GM12878 (cell line): ENCODE measurements around the gene BLACAT1. TPM values are rescaled to one million over a fixed set of nuclear protein-coding genes. Genes with fewer than 3 reads are reported as not detected.
"Not testable (repeated sequence)": the region's sequence is repeated elsewhere in the genome, so short reads cannot be mapped to it uniquely, and the experiment has no call there.

Experiments
- ATAC-seq: fragments of 200-7000 bp; cut with Tn5 transposase; 3 replicates; pipeline ENCODE4 v1.9.1; 2020; ENCODE audit warnings: mild to moderate bottlenecking, moderate library complexity
- BruUV-seq: library from RNA; stranded (reverse); fragments of 400-500 nt; replicated peaks from 2 replicates; lab custom pipeline; 2021; lab: Mats Ljungman, UMichigan
- CTCF ChIA-PET: fragments of 300-600 bp; sonication (Branson Sonifier 250); formaldehyde crosslinking; extraction: SDS; loops from one replicate; lab custom pipeline; 2021; ENCODE audit warnings: inconsistent platforms; lab: Yijun Ruan, JAX
- POLR2A ChIA-PET: fragments of 350-600 bp; formaldehyde crosslinking; extraction: SDS; loops from one replicate; lab custom pipeline; 2021; ENCODE audit warnings: inconsistent platforms; lab: Charles Lee
- RAD21 ChIA-PET: fragments of 300-600 bp; sonication (Branson Sonifier 250); formaldehyde crosslinking; loops from one replicate; lab custom pipeline; 2023; ENCODE audit warnings: antibody characterized with exemption; ENCODE audit not compliant: unreplicated experiment; lab: Charles Lee
- SMC1A ChIA-PET: fragments of 300-600 bp; sonication (Branson Sonifier 250); formaldehyde crosslinking; loops from one replicate; lab custom pipeline; 2023; ENCODE audit not compliant: unreplicated experiment, uncharacterized antibody; lab: Charles Lee
- DNase-seq: peaks from one replicate; pipeline ENCODE4 v3.0.0-alpha.2; 2011; ENCODE audit warnings: low read depth, low spot score
- FAIRE-seq: peaks from 3 replicates; lab custom pipeline; 2011; peaks lifted over from hg19 to GRCh38; lab: Jason Lieb, UNC
- H2AFZ ChIP-seq: 2 replicates; pipeline ENCODE4 v1.6.0; 2011; ENCODE audit warnings: low read depth, low read length, control low read depth; ENCODE audit not compliant: control insufficient read depth
- H3K27ac ChIP-seq: 2 replicates; pipeline ENCODE4 v1.5.1; 2011; ENCODE audit warnings: control low read depth; ENCODE audit not compliant: control insufficient read depth, insufficient read depth
- H3K27me3 ChIP-seq, 2 experiments: replicated peaks in 1 of 2; 2 replicates each; pipeline versions ENCODE4 v1.6.0 to v1.6.1; 2011; ENCODE audit warnings: low read length in 1 of 2; ENCODE audit not compliant: control insufficient read depth in 2 of 2, insufficient read depth in 2 of 2
- H3K36me3 ChIP-seq, 2 experiments: 2 replicates each; pipeline ENCODE4 v1.5.1; 2011; ENCODE audit warnings: low read length in 1 of 2; ENCODE audit not compliant: control insufficient read depth in 2 of 2, insufficient read depth in 2 of 2
- H3K4me1 ChIP-seq: 2 replicates; pipeline ENCODE4 v1.6.1; 2011; ENCODE audit warnings: mild to moderate bottlenecking, low read length, moderate library complexity, mixed read lengths; ENCODE audit not compliant: control insufficient read depth, insufficient read depth
- H3K4me2 ChIP-seq: 2 replicates; pipeline ENCODE4 v1.6.0; 2011; ENCODE audit warnings: control low read depth; ENCODE audit not compliant: control insufficient read depth, insufficient read depth
- H3K4me3 ChIP-seq: fragments of 200-600 bp; sonication (generic); 2 replicates; pipeline ENCODE4 v1.5.1; 2016
- H3K79me2 ChIP-seq: 2 replicates; pipeline ENCODE4 v1.6.0; 2011; ENCODE audit warnings: low read length; ENCODE audit not compliant: control insufficient read depth, insufficient read depth
- H3K9ac ChIP-seq: 2 replicates; pipeline ENCODE4 v1.8.0; 2011; ENCODE audit warnings: low read length, control low read depth, mixed read lengths; ENCODE audit not compliant: control insufficient read depth, insufficient read depth
- H3K9me3 ChIP-seq: replicated peaks from 3 replicates; pipeline ENCODE4 v1.5.1; 2011; ENCODE audit warnings: mild to moderate bottlenecking, low read length; ENCODE audit not compliant: control insufficient read depth, insufficient read depth
- H4K20me1 ChIP-seq: 2 replicates; pipeline ENCODE4 v1.6.0; 2011; ENCODE audit not compliant: control insufficient read depth, insufficient read depth
- E2F8 ChIP-seq: fragments of 450-650 bp; IDR thresholded peaks from 2 replicates; pipeline ENCODE4 v1.6.1; 2018; ENCODE audit warnings: mild to moderate bottlenecking, low read depth, moderate library complexity; ENCODE audit not compliant: partially characterized antibody
- IRF5 ChIP-seq: fragments of 450-650 bp; IDR thresholded peaks from 2 replicates; pipeline ENCODE4 v1.6.1; 2017; ENCODE audit warnings: borderline replicate concordance
- MLLT1 ChIP-seq: fragments of 450-650 bp; IDR thresholded peaks from 2 replicates; pipeline ENCODE4 v1.6.1; 2016; ENCODE audit warnings: mild to moderate bottlenecking
- NFXL1 ChIP-seq: fragments of 450-650 bp; IDR thresholded peaks from 2 replicates; pipeline ENCODE4 v1.6.1; 2017; ENCODE audit warnings: antibody characterized with exemption, mild to moderate bottlenecking, borderline replicate concordance
- SREBF1 ChIP-seq: IDR thresholded peaks from 2 replicates; pipeline ENCODE4 v1.6.1; 2012; ENCODE audit warnings: mild to moderate bottlenecking, low read length
- STAT1 ChIP-seq: fragments of 450-650 bp; conservative IDR thresholded peaks from 2 replicates; pipeline ENCODE4 v1.6.1; 2014; ENCODE audit warnings: antibody characterized with exemption, mild to moderate bottlenecking
- TBL1XR1 ChIP-seq: IDR thresholded peaks from 2 replicates; pipeline ENCODE4 v1.6.1; 2012; ENCODE audit warnings: low read depth, low read length, improper control_type of control experiment
- WGBS: methylation state at CpG from one replicate; pipeline ENCODE4 v1.1.6; 2016; ENCODE audit warnings: low lambda C conversion rate; ENCODE audit not compliant: insufficient replicate concordance, insufficient coverage; ENCODE audit errors: missing lambda C conversion rate; 5-methylcytosine and 5-hydroxymethylcytosine counted together
- in situ Hi-C: fragments of 300-500 bp; cut with MboI; formaldehyde crosslinking; loops from 9 replicates; pipeline ENCODE4 v1.14.3; 2018; ENCODE audit warnings: mixed read lengths
- intact Hi-C: fragments of 100-400 bp; cut with micrococcal nuclease; formaldehyde crosslinking; loops from one replicate; pipeline ENCODE4 v1.14.2; 2022; ENCODE audit not compliant: unreplicated experiment
- polyA plus RNA-seq, 11 experiments: library from polyadenylated mRNA; depleted of rRNA in 4 of 11; unstranded in 6 of 11; stranded (reverse) in 5 of 11; fragments of >200 nt; fragmentation: Nextera tagmentation in 4 of 11; fragmentation: Illumina TruSeq in 1 of 11; extraction: Ambion mirVana in 4 of 11; extraction: Trizol in 1 of 11; gene quantifications; 1 replicate in 1 of 11; 2 replicates in 10 of 11; pipeline versions ENCODE4 v1.2.1 to v1.2.3, GENCODE V29; 2011 to 2016; ENCODE audit warnings: inconsistent platforms in 2 of 11, missing spikeins in 2 of 11, low read depth in 1 of 11
- total RNA-seq, 4 experiments: library from RNA; depleted of rRNA in 3 of 4; stranded (reverse); fragments of >200 nt in 3 of 4; fragmentation: Illumina TruSeq in 1 of 4; extraction: Trizol in 1 of 4; gene quantifications; 2 replicates each; pipeline versions ENCODE4 v1.2.1 to v1.2.3, GENCODE V29; 2013 to 2021

BLACAT1 gene
- total and polyA plus RNA-seq, 10 of the 15 experiments (the other 5 are each of a cell fraction or from before 2014, with no cell fraction given): 0.04 to 1.6 (median 0.15) TPM; not detected in 1

- in situ Hi-C loops (no loop called here), intact Hi-C loops (no loop called here)
- H3K9ac ChIP-seq: no peak overlapping the region
- WGBS: 5% methylated on average over 2 of the region's 2 CpGs
- no peak overlapping the region for H3K4me3 ChIP-seq
- no peaks in the 10 kb centered on the region for H3K36me3 ChIP-seq
- DNase-seq (no peak), FAIRE-seq (no peak), ATAC-seq (no peak)
- RAD21 ChIA-PET: interaction anchor here (1.5 to 8.7 kb wide), 9 partner anchors 40 to 208 kb away, joined by 4 to 214 read pairs (median 8); no protein-coding TSS in a partner anchor
- no peaks in the 10 kb centered on the region for H4K20me1 ChIP-seq
- SMC1A ChIA-PET: interaction anchor here (0.5 to 17.0 kb wide), 10 partner anchors 21 to 565 kb away, joined by 3 to 319 read pairs (median 16); partner anchors contain the start of gene KLHDC8A
- peaks cover 25% of the 10 kb centered on the region for H3K4me1 ChIP-seq
- H3K79me2 ChIP-seq: no peaks in the 10 kb centered on the region
- CTCF ChIA-PET: interaction anchor here (1.4 to 22.4 kb wide), 14 partner anchors 33 to 211 kb away, joined by 4 to 891 read pairs (median 36); partner anchors contain the start of gene CDK18
- 0 out of 4 replicates have a peak, but pooled peaks cover 0 to 1% of the 10 kb centered on the region in 2 experiments for H3K27me3 ChIP-seq
- H3K9me3 ChIP-seq: no peaks in the 10 kb centered on the region; the same call in 2 of the 3 replicates
- no peak overlapping the region for H2AFZ ChIP-seq
- no TSS peak for BruUV-seq
- POLR2A ChIA-PET: no interaction called here
- no peak overlapping the region for H3K4me2 ChIP-seq
- TF ChIP-seq SREBF1 (no peak), STAT1 (no peak), E2F8 (no peak), TBL1XR1 (no peak), IRF5 (no peak), MLLT1 (no peak), NFXL1 (no peak)
- no peak overlapping the region for H3K27ac ChIP-seq
Measured at GRCh38 chr1:205483372-205483771, 27.5 kb upstream of the BLACAT1 start.

- H3K27me3 ChIP-seq, H3K9ac ChIP-seq, H3K9me3 ChIP-seq, H3K4me2 ChIP-seq, H3K4me3 ChIP-seq, H2AFZ ChIP-seq, H3K27ac ChIP-seq, FAIRE-seq, H4K20me1 ChIP-seq, DNase-seq, in situ Hi-C loops, H3K36me3 ChIP-seq, ATAC-seq, BruUV-seq, intact Hi-C loops, H3K79me2 ChIP-seq: not testable (repeated sequence)
- ChIA-PET SMC1A (interaction anchor here (0.5 to 17.0 kb wide), 20 partner anchors 20 to 564 kb away, joined by 3 to 319 read pairs (median 4); partner anchors contain the start of genes ELK4 and KLHDC8A), CTCF (interaction anchor here (0.8 to 22.4 kb wide), 14 partner anchors 11 to 210 kb away, joined by 3 to 891 read pairs (median 20); partner anchors contain the start of gene CDK18), POLR2A (interaction anchor here (0.8 kb wide), 1 partner anchor 165 kb away, joined by 4 read pairs; no protein-coding TSS in a partner anchor), RAD21 (interaction anchor here (0.5 to 8.7 kb wide), 16 partner anchors 10 to 207 kb away, joined by 3 to 214 read pairs (median 4); no protein-coding TSS in a partner anchor)
- H3K4me1 ChIP-seq: peaks cover 25% of the 10 kb centered on the region
- 70% methylated on average over 11 of the region's 11 CpGs for WGBS
Measured at GRCh38 chr1:205482587-205482986, 26.7 kb upstream of the BLACAT1 start.
